Pulmonary artery endothelial cell (primary cell): Measurements from ENCODE around the gene CABCOCO1. TPM values are rescaled to one million over a fixed set of nuclear protein-coding genes. Genes with fewer than 3 reads are reported as not detected.
"Not testable (repeated sequence)": the region's sequence is repeated elsewhere in the genome, so short reads cannot be mapped to it uniquely, and the experiment has no call there.

ENCODE experiments used
- DNase-seq: peaks from one replicate; pipeline ENCODE4 v3.0.0-alpha.2; 2011; ENCODE audit warnings: low read depth, low spot score
- total RNA-seq: library from RNA; depleted of rRNA; stranded (reverse); fragments of >200 nt; gene quantifications from 2 replicates; pipeline ENCODE4 v1.2.3, GENCODE V29; 2014

CABCOCO1 gene
- total RNA-seq, 1 donor from 2014 or later, result 0.33 TPM

- DNase-seq, result peak; percentile 74
Observed at GRCh38 chr10:61642676-61643075, 20.1 kb upstream of the CABCOCO1 start.

GRCh38 chr10:61643316-61643751 is 19.4 kb upstream of the CABCOCO1 start:
- DNase-seq, result no peak

GRCh38 chr10:61653699-61654098 is 9.0 kb upstream of the CABCOCO1 start:
- DNase-seq, result no peak

GRCh38 chr10:61655335-61655851 is 7.3 kb upstream of the CABCOCO1 start:
- DNase-seq, result no peak

- DNase-seq, result no peak
Observed at GRCh38 chr10:61663466-61663865, 737 bp downstream of the CABCOCO1 start.

- no peak for DNase-seq
Observed at GRCh38 chr10:61664985-61665384, 2.3 kb downstream of the CABCOCO1 start.

GRCh38 chr10:61669161-61669725 is 6.5 kb downstream of the CABCOCO1 start:
- no peak for DNase-seq

- DNase-seq, result no peak
Observed at GRCh38 chr10:61669849-61670248, 7.1 kb downstream of the CABCOCO1 start.

GRCh38 chr10:61673360-61673759 is 10.6 kb downstream of the CABCOCO1 start:
- no peak for DNase-seq

GRCh38 chr10:61682323-61682722 is 19.6 kb downstream of the CABCOCO1 start:
- no peak for DNase-seq

GRCh38 chr10:61683319-61683718 is 20.6 kb downstream of the CABCOCO1 start:
- DNase-seq, result no peak

GRCh38 chr10:61684894-61685507 is 22.3 kb downstream of the CABCOCO1 start:
- DNase-seq, result no peak

- no peak for DNase-seq
Observed at GRCh38 chr10:61688551-61689308, 26.0 kb downstream of the CABCOCO1 start.

- DNase-seq, result not testable (repeated sequence)
Observed at GRCh38 chr10:61691667-61692066, 28.9 kb downstream of the CABCOCO1 start.

GRCh38 chr10:61692447-61693010 is 29.8 kb downstream of the CABCOCO1 start:
- no peak for DNase-seq

- no peak for DNase-seq
Observed at GRCh38 chr10:61698968-61699655, 36.4 kb downstream of the CABCOCO1 start.

- DNase-seq, result no peak
Observed at GRCh38 chr10:61701055-61701705, 38.5 kb downstream of the CABCOCO1 start.

- DNase-seq, result no peak
Observed at GRCh38 chr10:61701706-61702105, 39.0 kb downstream of the CABCOCO1 start.

- no peak for DNase-seq
Observed at GRCh38 chr10:61702584-61702983, 39.9 kb downstream of the CABCOCO1 start.

GRCh38 chr10:61705022-61705613 is 42.4 kb downstream of the CABCOCO1 start:
- no peak for DNase-seq

GRCh38 chr10:61708846-61709245 is 46.1 kb downstream of the CABCOCO1 start:
- no peak for DNase-seq
